SK-N-SH (cell line): ENCODE data around the gene NF2. TPM values are rescaled to one million over a fixed set of nuclear protein-coding genes. Genes with fewer than 3 reads are reported as not detected.

Experiments
- polyA plus RNA-seq, 3 experiments: library from polyadenylated mRNA; depleted of rRNA; stranded (reverse); fragments of >200 nt; gene quantifications; 2 replicates each; pipeline ENCODE4 v1.2.3, GENCODE V29; 2012
- small RNA-seq, 7 experiments: library from RNA; depleted of rRNA; stranded (forward); fragments of <200 nt; gene quantifications; one replicate each; pipeline ENCODE3, GENCODE V24; 2012

The NF2 gene
- polyA plus RNA-seq, 1 of the 3 experiments (the other 2 are of a cell fraction) = 44.1 TPM

Small RNAs within 50 kb of the gene (small RNA-seq; reads per million reads assigned to genes)
- 0 reads per million in 7 experiments for gene AC004882.2

Other genes starting within 250 kb of the NF2 start
- gene AP1B1, start 215.1 kb upstream of the NF2 start, polyA plus RNA-seq (2012; rRNA removed) = 40.4 and 51.9 TPM in 2 replicates
- not detected in 2 replicates for gene RFPL1, start 165.1 kb upstream of the NF2 start, polyA plus RNA-seq (2012; rRNA removed)
- 3.5 TPM in 2 replicates for gene NEFH, start 123.4 kb upstream of the NF2 start, polyA plus RNA-seq (2012; rRNA removed)
- 95.9 and 141 TPM in 2 replicates for gene THOC5, start 49.9 kb upstream of the NF2 start, polyA plus RNA-seq (2012; rRNA removed)
- gene NIPSNAP1, start 22.5 kb upstream of the NF2 start, polyA plus RNA-seq (2012; rRNA removed) = 86.3 and 109 TPM in 2 replicates
- gene CABP7, start 116.4 kb downstream of the NF2 start, polyA plus RNA-seq (2012; rRNA removed) = 0.72 and 0.73 TPM in 2 replicates
- gene ZMAT5, start 163.4 kb downstream of the NF2 start, polyA plus RNA-seq (2012; rRNA removed) = 33.5 and 35.0 TPM in 2 replicates
- gene UQCR10, start 163.7 kb downstream of the NF2 start, polyA plus RNA-seq (2012; rRNA removed) = 229 and 248 TPM in 2 replicates
- 78.6 and 82.0 TPM in 2 replicates for gene ASCC2, start 234.6 kb downstream of the NF2 start, polyA plus RNA-seq (2012; rRNA removed)